Panc1 (cell line): ENCODE data around the gene ANP32A.

Experiments
- CTCF ChIP-seq: fragments of 450-650 bp; IDR thresholded peaks from 2 replicates; pipeline ENCODE4 v1.5.1; 2017; ENCODE audit warnings: mild to moderate bottlenecking
- POLR2AphosphoS5 ChIP-seq: IDR thresholded peaks from 2 replicates; pipeline ENCODE4 v1.6.1; 2012; ENCODE audit warnings: mild to moderate bottlenecking, low read depth, low read length, moderate library complexity
- SIN3A ChIP-seq: IDR thresholded peaks from 2 replicates; pipeline ENCODE4 v1.6.1; 2012; ENCODE audit warnings: low read depth, mild to moderate bottlenecking, low read length, moderate library complexity, borderline replicate concordance; ENCODE audit not compliant: insufficient read depth
- TCF7L2 ChIP-seq: IDR thresholded peaks from 2 replicates; pipeline ENCODE4 v1.6.1; 2011; ENCODE audit warnings: mild to moderate bottlenecking, low read depth, low read length, inconsistent platforms
- TF ChIP-seq, protein P1 (sequence below), 2 experiments: IDR thresholded peaks; 2 replicates each; pipeline ENCODE4 v1.6.1; 2011 to 2012; ENCODE audit warnings: low read depth in 2 of 2, control low read depth in 1 of 2, low read length in 1 of 2, mild to moderate bottlenecking in 1 of 2, moderate library complexity in 1 of 2; ENCODE audit not compliant: insufficient read depth in 1 of 2

- TF ChIP-seq POLR2AphosphoS5 (no peak), CTCF (no peak), SIN3A (no peak), TCF7L2 (no peak)
- TF ChIP-seq, protein P1, sequence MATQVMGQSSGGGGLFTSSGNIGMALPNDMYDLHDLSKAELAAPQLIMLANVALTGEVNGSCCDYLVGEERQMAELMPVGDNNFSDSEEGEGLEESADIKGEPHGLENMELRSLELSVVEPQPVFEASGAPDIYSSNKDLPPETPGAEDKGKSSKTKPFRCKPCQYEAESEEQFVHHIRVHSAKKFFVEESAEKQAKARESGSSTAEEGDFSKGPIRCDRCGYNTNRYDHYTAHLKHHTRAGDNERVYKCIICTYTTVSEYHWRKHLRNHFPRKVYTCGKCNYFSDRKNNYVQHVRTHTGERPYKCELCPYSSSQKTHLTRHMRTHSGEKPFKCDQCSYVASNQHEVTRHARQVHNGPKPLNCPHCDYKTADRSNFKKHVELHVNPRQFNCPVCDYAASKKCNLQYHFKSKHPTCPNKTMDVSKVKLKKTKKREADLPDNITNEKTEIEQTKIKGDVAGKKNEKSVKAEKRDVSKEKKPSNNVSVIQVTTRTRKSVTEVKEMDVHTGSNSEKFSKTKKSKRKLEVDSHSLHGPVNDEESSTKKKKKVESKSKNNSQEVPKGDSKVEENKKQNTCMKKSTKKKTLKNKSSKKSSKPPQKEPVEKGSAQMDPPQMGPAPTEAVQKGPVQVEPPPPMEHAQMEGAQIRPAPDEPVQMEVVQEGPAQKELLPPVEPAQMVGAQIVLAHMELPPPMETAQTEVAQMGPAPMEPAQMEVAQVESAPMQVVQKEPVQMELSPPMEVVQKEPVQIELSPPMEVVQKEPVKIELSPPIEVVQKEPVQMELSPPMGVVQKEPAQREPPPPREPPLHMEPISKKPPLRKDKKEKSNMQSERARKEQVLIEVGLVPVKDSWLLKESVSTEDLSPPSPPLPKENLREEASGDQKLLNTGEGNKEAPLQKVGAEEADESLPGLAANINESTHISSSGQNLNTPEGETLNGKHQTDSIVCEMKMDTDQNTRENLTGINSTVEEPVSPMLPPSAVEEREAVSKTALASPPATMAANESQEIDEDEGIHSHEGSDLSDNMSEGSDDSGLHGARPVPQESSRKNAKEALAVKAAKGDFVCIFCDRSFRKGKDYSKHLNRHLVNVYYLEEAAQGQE (IDR thresholded peaks at IDR 0.05; ENCODE audit: insufficient read depth in 1 of 2, low read depth in 2 of 2, low read length in 1 of 2), result no peak
These were observed 13.4 kb downstream of the ANP32A start for GRCh38 chr15:68807249-68807648.
